ENCODE results near the gene STK31.
"Not testable (repeated sequence)": the region's sequence is repeated elsewhere in the genome, so short reads cannot be mapped to it uniquely, and the experiment has no call there.

GRCh38 chr7:23876526-23876925 is 166.5 kb downstream of the STK31 start:
- not testable (repeated sequence) for TF ChIP-seq CTCF (IDR thresholded peaks at IDR 0.05; ENCODE audit: low read depth, low read length); EZH2phosphoT487 (IDR thresholded peaks at IDR 0.05; ENCODE audit: low read depth)

Data from OCI-LY3 (cell line).